Measurements from ENCODE around the gene LYZL6.

The LYZL6 gene

GRCh38 chr17:35981908-35982330, 38.4 kb upstream of the LYZL6 start:
- no peaks in the 10 kb centered on the region for H3K9me2 ChIP-seq (replicated peaks; ENCODE audit: control insufficient read depth, low read length)
- peaks cover 6% of the 10 kb centered on the region; the same call in 1 of the 2 replicates for H3K27me3 ChIP-seq (ENCODE audit: control insufficient read depth, low read length)
- no peak overlapping the region for H3K27ac ChIP-seq (ENCODE audit: low read depth, low read length)
- no peak overlapping the region for H3K4me3 ChIP-seq (ENCODE audit: low read length)
- H4K20me1 ChIP-seq (ENCODE audit: control insufficient read depth, insufficient read depth, low read depth, low read length), result no peaks in the 10 kb centered on the region
- TF ChIP-seq, protein P1, sequence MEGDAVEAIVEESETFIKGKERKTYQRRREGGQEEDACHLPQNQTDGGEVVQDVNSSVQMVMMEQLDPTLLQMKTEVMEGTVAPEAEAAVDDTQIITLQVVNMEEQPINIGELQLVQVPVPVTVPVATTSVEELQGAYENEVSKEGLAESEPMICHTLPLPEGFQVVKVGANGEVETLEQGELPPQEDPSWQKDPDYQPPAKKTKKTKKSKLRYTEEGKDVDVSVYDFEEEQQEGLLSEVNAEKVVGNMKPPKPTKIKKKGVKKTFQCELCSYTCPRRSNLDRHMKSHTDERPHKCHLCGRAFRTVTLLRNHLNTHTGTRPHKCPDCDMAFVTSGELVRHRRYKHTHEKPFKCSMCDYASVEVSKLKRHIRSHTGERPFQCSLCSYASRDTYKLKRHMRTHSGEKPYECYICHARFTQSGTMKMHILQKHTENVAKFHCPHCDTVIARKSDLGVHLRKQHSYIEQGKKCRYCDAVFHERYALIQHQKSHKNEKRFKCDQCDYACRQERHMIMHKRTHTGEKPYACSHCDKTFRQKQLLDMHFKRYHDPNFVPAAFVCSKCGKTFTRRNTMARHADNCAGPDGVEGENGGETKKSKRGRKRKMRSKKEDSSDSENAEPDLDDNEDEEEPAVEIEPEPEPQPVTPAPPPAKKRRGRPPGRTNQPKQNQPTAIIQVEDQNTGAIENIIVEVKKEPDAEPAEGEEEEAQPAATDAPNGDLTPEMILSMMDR (IDR thresholded peaks at IDR 0.05; ENCODE audit: low read depth, low read length, poor library complexity, severe bottlenecking), result peak; percentile 36
- no peak for TF ChIP-seq EZH2phosphoT487 (IDR thresholded peaks at IDR 0.05; ENCODE audit: borderline replicate concordance, low read length)
- H3K4me1 ChIP-seq (ENCODE audit: control insufficient read depth, low read length), result no peaks in the 10 kb centered on the region
- H3F3A ChIP-seq (ENCODE audit: control insufficient read depth, insufficient read depth), result no peaks in the 10 kb centered on the region
- no peaks in the 10 kb centered on the region for H3K9me3 ChIP-seq (ENCODE audit: control insufficient read depth, insufficient read depth, low read length)
- H3K79me2 ChIP-seq (ENCODE audit: control insufficient read depth, low read length), result no peaks in the 10 kb centered on the region
- H3K36me3 ChIP-seq (ENCODE audit: control insufficient read depth, low read length), result no peaks in the 10 kb centered on the region
- no peak overlapping the region for H3K4me2 ChIP-seq (ENCODE audit: low read length)

GRCh38 chr17:35981246-35981645, 37.7 kb upstream of the LYZL6 start, which contains the start of gene CCL16:
TSS of gene CCL16 (minus strand) at chr17:35981497. CDS start at chr17:35981420, 77 bp downstream.
- H3F3A ChIP-seq (ENCODE audit: control insufficient read depth, insufficient read depth), result no peaks in the 10 kb centered on the region
- H3K27ac ChIP-seq (ENCODE audit: low read depth, low read length), result no peak within 1 kb of the TSS
- H3K36me3 ChIP-seq (ENCODE audit: control insufficient read depth, low read length), result no peaks in the 10 kb centered on the region
- TF ChIP-seq, protein P1 (IDR thresholded peaks at IDR 0.05; ENCODE audit: low read depth, low read length, poor library complexity, severe bottlenecking), result no peak
- TF ChIP-seq EZH2phosphoT487 (IDR thresholded peaks at IDR 0.05; ENCODE audit: borderline replicate concordance, low read length), result no peak
- H3K9me3 ChIP-seq (ENCODE audit: control insufficient read depth, insufficient read depth, low read length), result no peaks in the 10 kb centered on the region
- no peaks in the 10 kb centered on the region for H4K20me1 ChIP-seq (ENCODE audit: control insufficient read depth, insufficient read depth, low read depth, low read length)
- no peaks in the 10 kb centered on the region for H3K9me2 ChIP-seq (replicated peaks; ENCODE audit: control insufficient read depth, low read length)
- H3K27me3 ChIP-seq (ENCODE audit: control insufficient read depth, low read length), result peaks cover 10% of the 10 kb centered on the region; the same call in 1 of the 2 replicates
- no peaks in the 10 kb centered on the region for H3K4me1 ChIP-seq (ENCODE audit: control insufficient read depth, low read length)
- no peak within 1 kb of the TSS for H3K4me3 ChIP-seq (ENCODE audit: low read length)
- no peak within 1 kb of the TSS for H3K4me2 ChIP-seq (ENCODE audit: low read length)
- no peaks in the 10 kb centered on the region for H3K79me2 ChIP-seq (ENCODE audit: control insufficient read depth, low read length)

DNA sequence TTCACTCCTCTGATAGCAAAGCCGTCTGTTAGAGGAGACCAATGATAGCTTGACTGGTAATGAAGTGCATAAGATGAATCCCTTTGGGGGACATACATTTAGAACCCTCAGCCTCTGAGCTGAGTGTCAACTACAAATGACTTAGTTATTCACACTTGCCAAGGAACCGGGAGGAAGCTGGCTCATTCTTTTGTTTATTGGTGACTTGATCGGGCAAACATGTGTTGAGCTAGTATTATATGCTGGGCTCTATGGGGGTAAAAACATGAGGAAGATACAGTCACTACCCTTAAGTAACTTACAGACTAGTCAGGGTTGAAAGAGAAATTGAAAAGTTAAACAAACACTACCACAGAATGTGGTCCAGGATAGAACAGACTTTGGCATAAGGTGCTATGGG, 34.8 kb upstream of the LYZL6 start:
- no peaks in the 10 kb centered on the region for H4K20me1 ChIP-seq (ENCODE audit: control insufficient read depth, insufficient read depth, low read depth, low read length)

More for the DNA sequence above, 34.8 kb upstream of the LYZL6 start:
- Histone ChIP-seq H3K4me3 (ENCODE audit: low read length) (no peak overlapping the region), H3K9me3 (ENCODE audit: control insufficient read depth, insufficient read depth, low read length) (no peaks in the 10 kb centered on the region), H3K27me3 (ENCODE audit: control insufficient read depth, low read length) (peaks cover 10% of the 10 kb centered on the region; the same call in 1 of the 2 replicates), H3K36me3 (ENCODE audit: control insufficient read depth, low read length) (no peaks in the 10 kb centered on the region), H3K9me2 (replicated peaks; ENCODE audit: control insufficient read depth, low read length) (no peaks in the 10 kb centered on the region), H3K4me1 (ENCODE audit: control insufficient read depth, low read length) (no peaks in the 10 kb centered on the region), H3F3A (ENCODE audit: control insufficient read depth, insufficient read depth) (no peaks in the 10 kb centered on the region), H3K27ac (ENCODE audit: low read depth, low read length) (no peak overlapping the region), H3K79me2 (ENCODE audit: control insufficient read depth, low read length) (no peaks in the 10 kb centered on the region), H3K4me2 (ENCODE audit: low read length) (no peak overlapping the region)
- no peak for TF ChIP-seq EZH2phosphoT487 (IDR thresholded peaks at IDR 0.05; ENCODE audit: borderline replicate concordance, low read length)
- TF ChIP-seq, protein P1 (IDR thresholded peaks at IDR 0.05; ENCODE audit: low read depth, low read length, poor library complexity, severe bottlenecking), result no peak

Measured in DOHH2 (cell line).